NCI-H2196 treated with DMSO at 0.1 percent for 48 hours (cell line): ENCODE results near the gene LTBP1.

ENCODE experiments used
- DNase-seq: peaks from one replicate; lab custom pipeline; 2025; ENCODE audit not compliant: unreplicated experiment; lab: John Stamatoyannopoulos, UW

LTBP1 gene

DNA sequence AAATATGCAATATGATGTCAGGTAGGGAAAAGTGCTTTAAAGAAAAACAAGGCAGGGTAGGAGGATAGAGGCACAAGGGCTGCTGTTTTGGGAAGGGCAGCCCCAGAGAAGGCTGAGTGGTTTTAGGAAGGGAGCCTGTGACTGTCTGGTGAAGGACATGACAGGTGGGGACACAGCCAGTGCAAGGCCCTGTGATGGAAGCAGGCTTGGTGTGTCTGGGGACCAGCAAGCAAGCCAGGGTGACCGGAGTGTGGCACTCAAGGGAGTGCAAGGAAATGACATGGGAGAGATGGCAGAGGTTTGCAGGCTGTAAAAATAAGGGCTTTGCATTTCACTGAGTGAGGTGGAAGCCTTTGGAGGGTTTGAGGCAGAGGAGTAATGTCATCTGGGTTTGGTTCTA lies 62.0 kb downstream of the LTBP1 start:
- DNase-seq, result no peak

DNA sequence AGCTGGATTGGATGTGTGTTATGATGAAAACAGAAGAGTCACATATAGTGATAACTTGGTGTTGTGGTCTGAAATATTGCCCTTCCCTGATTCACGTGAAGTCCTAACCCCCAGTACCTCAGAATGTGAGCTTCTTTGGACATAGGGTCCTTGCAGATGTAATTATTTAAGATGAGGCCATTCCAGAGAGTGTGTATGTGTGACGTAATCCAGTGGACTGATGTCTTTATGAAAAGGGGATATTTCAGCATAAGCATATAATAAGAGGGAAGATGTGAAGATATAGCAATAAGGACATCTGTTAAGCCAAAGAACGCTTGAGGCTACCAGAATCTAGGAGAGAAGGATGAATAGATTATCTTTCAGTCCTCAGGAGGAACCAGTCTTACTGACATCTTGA lies 62.5 kb downstream of the LTBP1 start:
- DNase-seq, result no peak

DNA sequence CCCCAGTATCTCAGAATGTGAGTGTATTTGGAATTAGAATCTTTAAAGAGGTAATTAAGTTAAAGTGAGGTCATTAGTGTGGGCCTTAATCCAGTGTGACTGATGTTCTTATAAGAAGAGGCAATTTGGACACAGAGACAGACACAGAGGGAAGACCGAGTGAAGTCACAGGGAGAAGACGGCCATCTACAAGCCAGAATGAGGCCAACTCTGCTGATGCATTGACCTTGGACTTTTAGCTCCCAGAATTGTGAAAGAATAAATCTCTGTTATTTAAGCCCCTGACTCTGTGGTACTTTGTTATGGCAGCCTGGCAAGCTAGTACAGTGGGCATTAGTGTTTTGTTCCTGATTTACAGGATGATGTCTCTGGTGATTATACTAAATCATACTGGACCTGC lies 64.6 kb downstream of the LTBP1 start:
- no peak for DNase-seq

DNA sequence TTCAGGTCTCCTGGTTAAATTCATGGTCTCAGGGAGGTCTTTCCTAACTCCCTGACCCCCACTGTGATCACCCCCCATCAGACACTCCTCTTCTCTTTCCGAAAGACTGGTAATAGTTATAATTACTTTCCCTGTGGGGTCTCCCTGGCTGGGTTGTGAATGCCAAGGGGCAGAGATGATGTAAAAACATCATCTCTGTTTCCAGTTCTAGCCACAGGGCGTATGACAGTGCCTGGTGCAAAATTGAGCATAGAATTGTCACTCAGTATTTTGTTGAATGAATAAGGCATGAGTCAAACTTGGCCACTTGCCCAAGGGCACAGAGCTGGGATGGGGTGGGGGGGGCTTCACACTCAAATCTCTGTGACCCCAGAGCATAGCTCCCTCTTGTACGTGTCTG lies 65.2 kb downstream of the LTBP1 start:
- DNase-seq, result no peak

- DNase-seq, result no peak
Measured at GRCh38 chr2:33013684-33014110, 66.9 kb downstream of the LTBP1 start.

DNA sequence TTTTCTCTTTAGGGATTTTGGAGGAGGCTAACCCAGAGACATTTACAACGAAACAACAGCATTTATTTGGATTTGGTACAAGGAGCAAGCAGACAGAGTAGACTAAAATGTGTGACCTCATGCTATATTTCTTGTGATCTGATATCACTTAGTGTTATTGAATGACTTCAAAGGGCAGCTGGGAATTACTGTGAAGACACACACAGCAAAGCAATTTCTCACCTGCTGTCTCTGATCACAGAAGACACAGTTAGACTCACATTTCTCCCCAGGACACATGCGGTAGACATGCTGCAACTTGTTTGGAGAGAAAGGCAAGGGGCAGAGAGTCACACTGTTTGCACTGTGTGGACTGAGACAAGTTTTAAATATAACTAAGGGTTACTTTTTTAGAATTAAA lies 67.5 kb downstream of the LTBP1 start:
- no peak for DNase-seq

DNA sequence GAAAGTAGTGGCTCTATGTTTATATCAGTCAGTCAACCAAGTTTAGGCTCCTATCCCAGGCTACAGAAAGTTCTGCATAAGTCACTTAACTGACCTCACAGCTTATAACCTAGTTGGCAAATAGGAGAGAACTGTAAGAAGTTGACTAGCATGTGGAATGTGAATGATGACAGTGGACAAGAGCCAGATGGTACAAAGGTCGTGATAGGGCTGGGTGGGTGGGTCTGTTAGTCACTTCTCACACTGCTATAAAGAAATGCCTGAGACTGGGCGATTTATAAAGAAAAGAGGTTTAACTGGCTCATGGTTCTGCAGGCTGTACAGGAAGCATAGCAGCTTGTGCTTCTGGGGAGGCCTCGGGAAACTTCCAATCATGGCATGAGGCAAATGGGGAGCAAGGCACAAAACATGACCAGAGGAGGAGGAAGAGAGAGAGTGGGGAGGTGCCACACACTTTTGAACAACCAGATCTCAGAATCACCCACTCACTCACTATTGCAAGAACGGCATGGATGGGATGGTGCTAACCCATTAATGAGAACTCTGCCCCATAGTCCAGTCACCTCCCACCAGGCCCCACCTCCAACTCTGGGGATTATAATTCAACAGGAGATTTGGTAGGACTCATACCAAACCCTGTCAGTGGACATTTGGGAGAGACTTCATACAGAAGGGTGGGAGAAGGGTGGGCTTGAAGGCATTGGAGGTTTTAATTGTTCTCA lies 68.8 kb downstream of the LTBP1 start:
- DNase-seq, result no peak

DNA sequence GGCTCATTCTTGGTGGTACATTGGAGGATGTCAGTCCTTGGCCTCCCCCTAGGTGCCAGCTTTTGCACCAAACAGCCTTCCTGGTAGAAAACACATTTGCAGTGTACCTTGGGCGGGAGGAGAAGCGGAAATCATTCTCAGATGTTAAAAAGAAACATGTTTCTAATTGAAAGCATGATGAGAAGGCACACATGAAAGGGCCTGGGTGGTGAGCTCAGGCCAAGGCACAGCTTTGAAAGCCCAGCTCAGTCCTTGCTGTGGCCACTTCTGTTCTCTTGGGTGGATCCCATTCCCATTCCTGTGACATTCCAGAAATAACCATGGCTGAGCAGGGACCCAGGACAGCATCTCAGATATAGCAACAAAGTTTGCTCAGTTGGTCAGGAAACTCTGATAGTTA lies 71.5 kb downstream of the LTBP1 start:
- no peak for DNase-seq

GRCh38 chr2:33019796-33020195 lies 73.0 kb downstream of the LTBP1 start:
- no peak for DNase-seq

DNA sequence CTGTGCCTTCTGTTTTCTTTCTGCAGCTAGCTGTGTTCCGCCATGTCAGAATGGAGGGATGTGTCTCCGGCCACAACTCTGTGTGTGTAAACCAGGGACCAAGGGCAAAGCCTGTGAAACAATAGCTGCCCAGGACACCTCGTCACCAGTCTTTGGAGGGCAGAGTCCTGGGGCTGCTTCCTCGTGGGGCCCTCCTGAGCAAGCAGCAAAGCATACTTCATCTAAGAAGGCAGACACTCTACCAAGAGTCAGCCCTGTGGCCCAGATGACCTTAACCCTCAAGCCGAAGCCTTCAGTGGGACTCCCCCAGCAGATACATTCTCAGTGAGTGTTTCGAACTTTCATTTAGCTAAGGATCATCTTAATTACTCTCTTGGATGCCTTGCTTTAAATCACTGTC lies 74.1 kb downstream of the LTBP1 start:
- DNase-seq, result no peak

- no peak for DNase-seq
Measured at GRCh38 chr2:33021542-33022227, 74.9 kb downstream of the LTBP1 start.

DNA sequence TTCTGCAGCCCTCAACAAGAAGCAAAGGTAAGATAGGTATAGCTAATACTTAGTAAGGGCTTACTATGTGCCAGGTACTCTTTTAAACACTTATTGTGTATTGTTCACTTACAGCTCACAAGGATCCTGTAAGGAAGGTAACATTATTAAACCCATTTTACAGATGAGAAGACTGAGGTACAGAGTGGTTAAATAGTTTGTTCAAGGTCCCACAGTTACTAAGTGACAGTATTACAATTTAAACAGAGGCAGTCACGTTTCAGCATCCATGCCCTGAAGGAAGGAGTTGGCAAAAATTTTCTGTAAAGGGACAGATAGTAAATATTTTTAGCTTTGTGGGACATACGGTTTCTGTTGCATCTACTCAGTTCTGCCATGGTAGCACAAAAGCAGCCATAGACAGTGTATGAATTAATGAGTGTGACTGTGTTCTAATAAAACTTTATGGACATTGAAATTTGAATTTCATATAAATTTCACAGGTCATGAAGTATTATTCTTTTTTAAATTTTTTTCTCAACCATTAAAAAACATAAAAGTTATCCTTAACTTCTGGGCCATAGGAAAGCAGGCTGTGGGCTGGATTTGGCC lies 75.7 kb downstream of the LTBP1 start:
- DNase-seq, result no peak

GRCh38 chr2:33022989-33023727 lies 76.4 kb downstream of the LTBP1 start:
- no peak for DNase-seq

DNA sequence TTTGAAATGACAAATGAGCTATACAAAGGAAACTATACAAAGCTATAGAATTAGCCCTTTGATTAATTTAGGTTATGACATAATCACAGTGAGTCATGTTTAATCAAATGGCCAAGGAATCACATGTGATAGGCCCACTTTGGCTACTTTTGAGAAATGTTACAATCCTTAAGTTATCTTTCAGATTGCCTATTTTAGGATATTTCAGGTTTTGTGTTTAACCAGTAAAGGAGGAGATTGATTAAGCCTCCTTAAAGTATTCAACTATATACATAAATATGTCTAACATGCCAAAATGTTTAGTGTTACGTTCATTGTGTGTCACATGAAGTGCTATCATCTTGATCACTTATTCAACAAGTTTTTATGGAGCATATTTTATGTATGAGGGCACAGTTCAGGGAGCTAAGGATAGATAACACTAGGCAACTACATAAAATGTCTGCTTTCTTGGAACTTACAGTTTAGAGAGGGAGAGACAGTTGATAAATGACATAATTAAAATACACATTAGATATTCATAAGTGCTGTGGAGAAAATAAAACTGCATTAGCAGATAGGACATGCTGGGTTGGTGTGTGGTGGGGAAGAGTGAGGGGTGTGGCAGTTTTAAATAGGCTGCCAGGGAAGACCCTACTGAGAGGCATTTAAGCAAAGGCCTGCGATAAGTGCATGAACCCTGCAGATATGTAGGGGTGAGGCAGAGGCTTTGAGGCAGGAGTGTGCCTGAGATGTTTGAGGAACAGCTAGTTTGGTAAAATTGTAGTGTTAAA lies 77.2 kb downstream of the LTBP1 start:
- no peak for DNase-seq

DNA sequence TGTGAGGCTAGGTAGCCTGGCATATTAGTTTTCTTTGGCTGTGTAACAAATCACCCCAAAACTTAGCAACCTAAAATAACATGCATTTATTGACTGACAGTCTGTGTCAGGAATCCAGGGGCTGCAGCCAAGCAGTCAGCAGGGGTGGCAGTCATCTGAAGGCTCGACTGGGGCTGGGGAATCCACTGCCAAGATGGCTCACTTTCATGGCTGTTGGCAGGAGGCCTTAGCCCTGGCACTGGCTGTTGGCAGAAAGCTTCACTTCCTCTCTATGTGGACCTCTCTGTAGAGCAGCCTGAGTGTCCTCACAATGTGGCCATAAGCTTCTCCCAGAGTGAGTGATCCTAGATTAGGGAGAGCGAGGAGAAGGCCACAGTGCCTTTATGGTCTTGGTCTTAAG lies 78.0 kb downstream of the LTBP1 start:
- DNase-seq, result no peak

DNA sequence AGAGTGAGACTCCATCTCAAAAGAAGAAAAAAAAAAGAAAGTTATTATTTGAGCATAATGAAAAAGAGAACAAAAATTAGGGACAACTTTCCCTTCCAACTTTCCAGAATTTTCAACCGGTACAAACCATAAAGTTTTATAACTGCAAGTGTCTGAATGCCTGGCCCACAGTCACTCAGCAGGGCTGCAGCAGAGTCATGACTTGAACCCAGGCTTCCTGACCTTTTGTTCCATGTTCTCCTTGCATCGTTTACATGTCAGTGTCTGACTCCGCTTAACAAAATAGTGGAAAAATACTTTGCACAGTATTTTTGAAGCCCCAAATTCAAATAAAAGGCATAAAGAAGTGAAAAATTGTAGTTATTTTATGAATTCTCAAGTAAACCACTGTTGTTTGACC lies 82.7 kb downstream of the LTBP1 start:
- DNase-seq, result no peak

GRCh38 chr2:33029926-33030325 lies 83.2 kb downstream of the LTBP1 start:
- DNase-seq, result no peak

DNA sequence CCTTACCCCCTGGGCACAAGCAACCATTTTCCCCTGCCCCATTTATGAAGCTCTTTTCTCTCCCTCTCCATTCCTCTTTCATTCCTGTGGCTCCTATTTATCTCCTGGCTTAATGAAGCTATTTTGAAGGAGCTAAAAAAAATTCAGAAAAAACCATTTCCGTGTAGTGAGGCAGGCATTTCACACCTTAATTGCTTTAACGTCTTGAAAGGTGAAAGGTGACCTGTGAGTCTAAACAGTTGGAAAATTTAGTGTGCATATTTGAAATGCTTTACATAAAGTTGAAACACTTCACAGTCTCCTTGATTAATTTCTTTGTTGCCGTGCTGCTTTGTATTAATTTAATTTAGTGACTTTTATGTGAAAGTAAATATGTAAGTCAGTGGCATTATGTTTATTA lies 83.6 kb downstream of the LTBP1 start:
- no peak for DNase-seq

DNA sequence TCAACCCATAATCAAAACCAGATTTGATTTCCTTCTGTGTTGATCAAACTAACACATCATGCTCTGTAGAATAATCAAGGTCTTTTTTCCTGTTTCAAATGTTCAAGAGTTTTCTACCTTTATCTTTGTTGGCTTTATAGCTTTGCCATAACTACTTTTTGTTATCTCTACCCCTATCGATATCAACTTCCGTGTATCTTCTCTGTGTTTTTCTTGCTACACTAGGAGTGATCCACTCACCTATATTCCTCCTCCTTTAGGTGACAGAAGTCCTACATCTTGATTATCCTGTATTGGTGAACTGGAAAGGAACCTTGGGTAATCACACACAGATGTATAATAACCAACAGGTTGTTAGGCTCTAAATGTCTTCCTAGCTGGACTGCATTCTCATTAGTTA lies 85.5 kb downstream of the LTBP1 start:
- no peak for DNase-seq

GRCh38 chr2:33033606-33034081 lies 86.9 kb downstream of the LTBP1 start:
- DNase-seq, result no peak

- no peak for DNase-seq
Measured at GRCh38 chr2:33034784-33035183, 88.0 kb downstream of the LTBP1 start.
